SU-DHL-6 (cell line): ENCODE measurements around the gene PAPSS1.

Experiments
- EZH2phosphoT487 ChIP-seq: fragments of 200-600 bp; sonication (generic), shearing (Covaris generic); conservative IDR thresholded peaks from 2 replicates; pipeline ENCODE4 v1.6.1; 2018; ENCODE audit warnings: mild to moderate bottlenecking, antibody characterized with exemption, low read length, moderate library complexity, mixed read lengths
- TF ChIP-seq, protein P1 (sequence below): fragments of 200-600 bp; sonication (generic); IDR thresholded peaks from one replicate; pipeline ENCODE4 v1.5.1; 2017; ENCODE audit warnings: antibody characterized with exemption, mild to moderate bottlenecking, low read length, moderate library complexity; ENCODE audit not compliant: insufficient read depth, poor library complexity, severe bottlenecking

DNA sequence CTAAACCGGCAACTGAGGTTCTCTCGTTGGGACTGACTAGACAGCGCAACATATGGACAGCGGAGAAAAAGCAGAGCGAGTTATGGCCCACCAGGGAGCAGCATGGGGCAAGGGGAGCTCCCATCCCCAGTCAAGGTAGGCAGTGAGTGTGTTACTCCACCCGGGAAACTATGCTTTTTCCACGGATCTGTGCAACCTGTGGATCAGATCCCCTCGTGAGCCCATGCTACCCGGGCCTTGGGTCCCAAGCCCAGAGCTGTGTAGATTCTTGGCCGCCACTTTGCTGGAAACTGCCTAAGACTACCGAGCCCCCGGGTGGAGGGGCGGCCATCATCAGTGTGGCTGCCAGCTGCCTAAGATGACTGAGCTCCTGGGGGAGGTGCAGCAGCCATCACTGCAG lies 140.9 kb downstream of the PAPSS1 start:
- TF ChIP-seq, protein P1, sequence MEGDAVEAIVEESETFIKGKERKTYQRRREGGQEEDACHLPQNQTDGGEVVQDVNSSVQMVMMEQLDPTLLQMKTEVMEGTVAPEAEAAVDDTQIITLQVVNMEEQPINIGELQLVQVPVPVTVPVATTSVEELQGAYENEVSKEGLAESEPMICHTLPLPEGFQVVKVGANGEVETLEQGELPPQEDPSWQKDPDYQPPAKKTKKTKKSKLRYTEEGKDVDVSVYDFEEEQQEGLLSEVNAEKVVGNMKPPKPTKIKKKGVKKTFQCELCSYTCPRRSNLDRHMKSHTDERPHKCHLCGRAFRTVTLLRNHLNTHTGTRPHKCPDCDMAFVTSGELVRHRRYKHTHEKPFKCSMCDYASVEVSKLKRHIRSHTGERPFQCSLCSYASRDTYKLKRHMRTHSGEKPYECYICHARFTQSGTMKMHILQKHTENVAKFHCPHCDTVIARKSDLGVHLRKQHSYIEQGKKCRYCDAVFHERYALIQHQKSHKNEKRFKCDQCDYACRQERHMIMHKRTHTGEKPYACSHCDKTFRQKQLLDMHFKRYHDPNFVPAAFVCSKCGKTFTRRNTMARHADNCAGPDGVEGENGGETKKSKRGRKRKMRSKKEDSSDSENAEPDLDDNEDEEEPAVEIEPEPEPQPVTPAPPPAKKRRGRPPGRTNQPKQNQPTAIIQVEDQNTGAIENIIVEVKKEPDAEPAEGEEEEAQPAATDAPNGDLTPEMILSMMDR, result no peak
- no peak for TF ChIP-seq EZH2phosphoT487
